ENCODE data around the gene TES. TPM values are rescaled to one million over a fixed set of nuclear protein-coding genes. Genes with fewer than 3 reads are reported as not detected.
A peak's percentile ranks its signal among the peaks of the same experiment; 100 is the strongest.

The TES gene
- total RNA-seq, 4 donors from 2014 or later, result 77.4 to 119 (median 115) TPM

- Histone ChIP-seq H3K4me1 (peaks cover 16 to 62% (median 34%) of the 10 kb centered on the region in 4 donors), H3K27me3 (no peaks in the 10 kb centered on the region), H3K4me3 (no peak overlapping the region), H3K9me3 (no peaks in the 10 kb centered on the region), H3K27ac (peak overlapping the region; percentile 22 to 98 (median 76)), H3K36me3 (no peaks in the 10 kb centered on the region)
- in situ Hi-C loops (cut with MboI; ENCODE audit: low pct_ligation_motif_present in 1 of 4, low pct_unique_long_range_greater_than_20kb in 1 of 4, low sequenced_read_pairs in 3 of 4) (no loop called here), intact Hi-C loops (cut with DNase I; ENCODE audit: low total_unique reads) (no loop called here)
- no peak for DNase-seq
- TF ChIP-seq POLR2A (IDR thresholded peaks at IDR 0.05) (no peak), CTCF (IDR thresholded peaks at IDR 0.05) (no peak), POLR2AphosphoS5 (IDR thresholded peaks at IDR 0.05) (no peak), EP300 (IDR thresholded peaks at IDR 0.05; ENCODE audit: low read depth) (no peak)
Observed at GRCh38 chr7:116219288-116219687, 8.9 kb downstream of the TES start.

- H3K4me1 ChIP-seq, result peaks cover 16 to 61% (median 33%) of the 10 kb centered on the region in 4 donors
- no peaks in the 10 kb centered on the region for H3K27me3 ChIP-seq
- no peaks in the 10 kb centered on the region for H3K36me3 ChIP-seq
- H3K4me3 ChIP-seq, result no peak overlapping the region
- WGBS, 2 donors (ENCODE audit: low coverage in 1 of 2), result 82 to 90% methylated on average over 2 to 4 of the region's 4 CpGs
- H3K27ac ChIP-seq, result peak overlapping the region in 3 of 4 donors; percentile 55 to 98 (median 96)
- H3K9me3 ChIP-seq, result no peaks in the 10 kb centered on the region
- no peak for DNase-seq
- in situ Hi-C loops (cut with MboI; ENCODE audit: low pct_ligation_motif_present in 1 of 4, low pct_unique_long_range_greater_than_20kb in 1 of 4, low sequenced_read_pairs in 3 of 4), result no loop called here
- intact Hi-C loops (cut with DNase I; ENCODE audit: low total_unique reads), result no loop called here
- TF ChIP-seq POLR2A (IDR thresholded peaks at IDR 0.05) (no peak), EP300 (IDR thresholded peaks at IDR 0.05; ENCODE audit: low read depth) (no peak), CTCF (IDR thresholded peaks at IDR 0.05) (no peak)
Observed at GRCh38 chr7:116219834-116220233, 9.5 kb downstream of the TES start.

GRCh38 chr7:116222501-116222900 is 12.2 kb downstream of the TES start:
- intact Hi-C loops (cut with DNase I; ENCODE audit: low total_unique reads) (no loop called here), in situ Hi-C loops (cut with MboI; ENCODE audit: low pct_ligation_motif_present in 1 of 4, low pct_unique_long_range_greater_than_20kb in 1 of 4, low sequenced_read_pairs in 3 of 4) (no loop called here)
- Histone ChIP-seq H3K36me3 (no peaks in the 10 kb centered on the region), H3K27me3 (no peaks in the 10 kb centered on the region), H3K9me3 (no peaks in the 10 kb centered on the region), H3K4me1 (peaks cover 16 to 53% (median 24%) of the 10 kb centered on the region in 4 donors), H3K27ac (peak overlapping the region; percentile 44 to 98 (median 89)), H3K4me3 (no peak overlapping the region)
- TF ChIP-seq POLR2A (IDR thresholded peaks at IDR 0.05) (no peak), EP300 (IDR thresholded peaks at IDR 0.05; ENCODE audit: low read depth) (no peak), CTCF (IDR thresholded peaks at IDR 0.05) (no peak), POLR2AphosphoS5 (IDR thresholded peaks at IDR 0.05) (peak in 1 of 3 donors; percentile 5)
- WGBS, 2 donors (ENCODE audit: low coverage in 1 of 2), result 71 to 89% methylated on average over 3 to 5 of the region's 5 CpGs
- no peak for DNase-seq

GRCh38 chr7:116223588-116223987 is 13.2 kb downstream of the TES start:
- intact Hi-C loops (cut with DNase I; ENCODE audit: low total_unique reads) (no loop called here), in situ Hi-C loops (cut with MboI; ENCODE audit: low pct_ligation_motif_present in 1 of 4, low pct_unique_long_range_greater_than_20kb in 1 of 4, low sequenced_read_pairs in 3 of 4) (no loop called here)
- TF ChIP-seq EP300 (IDR thresholded peaks at IDR 0.05; ENCODE audit: low read depth), result no peak
- no peak for TF ChIP-seq CTCF (IDR thresholded peaks at IDR 0.05)
- TF ChIP-seq POLR2A (IDR thresholded peaks at IDR 0.05), result no peak
- TF ChIP-seq POLR2AphosphoS5 (IDR thresholded peaks at IDR 0.05), result no peak
- peaks cover 5 to 53% (median 14%) of the 10 kb centered on the region in 4 donors for H3K4me1 ChIP-seq
- no peak for DNase-seq
- H3K36me3 ChIP-seq, result no peaks in the 10 kb centered on the region
- 67 to 94% methylated on average over 1 of the region's 1 CpG for WGBS, 2 donors (ENCODE audit: low coverage in 1 of 2)
- peak overlapping the region; percentile 44 to 98 (median 89) for H3K27ac ChIP-seq
- H3K27me3 ChIP-seq, result no peaks in the 10 kb centered on the region
- H3K4me3 ChIP-seq, result no peak overlapping the region
- no peaks in the 10 kb centered on the region for H3K9me3 ChIP-seq

Data from transverse colon (tissue), 4 donors.